Activated CD4-positive, alpha-beta T cell treated with anti-CD3 and anti-CD28 coated beads, Interleukin-2, amount 50 U/mL, for 16 hours (primary cell): ENCODE results near the gene ZNRD2.

Experiments
- DNase-seq: peaks from one replicate; pipeline ENCODE4 v3.0.0-alpha.2; 2020

Gene ZNRD2

GRCh38 chr11:65590240-65590738, 20.0 kb downstream of the ZNRD2 start:
- no peak for DNase-seq

DNA sequence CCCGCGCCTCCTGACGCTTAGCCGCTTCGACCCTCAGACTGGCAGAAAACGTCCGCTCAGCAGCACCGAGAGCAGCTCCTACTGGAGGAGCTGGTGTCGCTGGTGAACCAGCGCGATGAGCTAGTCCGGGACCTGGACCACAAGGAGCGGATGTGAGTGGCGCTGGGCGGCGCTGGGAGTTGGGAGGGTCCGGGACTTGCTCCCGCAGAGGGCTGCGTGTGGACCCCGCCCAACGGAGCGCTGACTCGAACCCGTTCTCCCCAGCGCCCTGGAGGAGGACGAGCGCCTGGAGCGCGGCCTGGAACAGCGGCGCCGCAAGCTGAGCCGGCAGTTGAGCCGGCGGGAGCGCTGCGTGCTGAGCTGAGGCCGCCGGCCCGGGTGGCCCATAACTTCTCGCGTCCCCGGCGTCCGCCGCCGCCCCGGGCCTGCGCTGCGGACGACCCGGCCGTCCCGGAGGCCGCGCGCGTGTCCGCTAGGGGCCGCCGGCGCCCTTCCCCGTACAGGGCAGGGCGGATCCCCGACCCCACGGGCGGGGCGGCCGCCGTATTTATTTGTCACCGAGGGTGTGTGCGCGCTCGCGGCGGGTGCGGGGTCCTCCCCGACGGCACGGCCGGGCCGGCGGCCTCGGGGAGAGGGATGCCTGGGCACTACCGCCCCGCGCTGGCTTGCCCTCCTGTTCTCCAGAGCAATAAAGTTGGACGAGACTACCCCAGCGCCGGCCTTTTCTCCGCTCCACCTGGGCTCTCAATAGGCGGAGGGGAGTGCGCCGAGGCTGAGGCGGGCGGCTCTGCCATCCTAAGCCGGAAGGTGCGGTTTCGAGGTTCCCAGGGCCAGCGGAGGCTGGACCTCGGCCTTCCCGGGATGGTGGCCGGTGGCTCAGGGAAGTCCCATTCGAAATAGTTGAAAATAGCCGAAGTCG, 21.9 kb downstream of the ZNRD2 start:
- no peak for DNase-seq

GRCh38 chr11:65592858-65593517, 22.7 kb downstream of the ZNRD2 start:
- no peak for DNase-seq

- DNase-seq, result no peak
Measured at GRCh38 chr11:65593518-65594414, 23.5 kb downstream of the ZNRD2 start.

DNA sequence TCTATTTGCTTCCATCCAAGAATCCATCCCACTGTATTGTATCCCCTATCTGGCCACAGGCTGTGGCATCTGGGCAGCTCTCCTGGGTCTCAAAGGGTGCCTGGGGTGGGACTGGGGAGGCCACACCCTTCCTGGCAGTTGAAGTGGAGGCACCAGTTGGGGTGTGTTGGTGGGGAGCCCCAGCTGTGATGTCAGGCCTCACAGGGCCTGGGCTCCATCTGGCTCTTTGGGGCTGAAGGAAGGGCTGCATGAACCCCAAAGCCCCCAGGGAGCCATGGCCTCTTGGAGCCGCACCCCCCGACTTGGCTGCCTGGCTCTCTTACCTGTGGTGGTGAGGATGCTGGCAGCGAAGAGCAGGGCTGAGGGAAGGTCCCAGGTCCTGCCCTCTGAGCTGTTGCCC, 24.9 kb downstream of the ZNRD2 start:
- DNase-seq, result no peak

- DNase-seq, result no peak
Measured at GRCh38 chr11:65595543-65596281, 25.4 kb downstream of the ZNRD2 start, which contains the start of gene KCNK7. Gene KCNK7, minus strand, starts transcription at chr11:65595800. Its CDS starts 28 bp downstream, at chr11:65595772.

GRCh38 chr11:65596520-65596919, 26.2 kb downstream of the ZNRD2 start:
- no peak for DNase-seq

DNA sequence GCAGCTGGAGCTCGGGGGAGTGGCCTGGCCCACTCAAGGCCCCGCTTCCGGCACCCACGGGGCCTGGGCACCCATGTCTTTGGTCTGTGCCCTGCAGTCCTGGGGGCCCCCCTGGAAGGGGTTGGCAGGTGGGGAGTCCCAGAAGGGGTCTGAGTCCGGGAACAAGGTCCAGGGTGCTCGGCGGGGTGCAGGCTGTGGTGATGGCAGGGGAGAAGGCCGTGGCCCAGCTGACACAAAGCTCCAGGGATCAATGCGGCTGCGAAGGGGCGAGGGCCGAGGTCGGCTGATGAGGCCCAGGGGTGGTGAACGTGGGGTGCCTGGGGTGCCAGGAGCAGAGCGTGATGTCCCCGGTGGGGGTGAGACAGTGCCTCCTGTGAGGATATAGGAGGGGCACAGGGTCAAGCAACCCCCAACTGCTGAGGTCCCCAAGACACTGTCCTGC, 28.0 kb downstream of the ZNRD2 start:
- DNase-seq, result no peak

- DNase-seq, result no peak
Measured at GRCh38 chr11:65599216-65599954, 29.1 kb downstream of the ZNRD2 start.

- DNase-seq, result no peak
Measured at GRCh38 chr11:65599955-65600246, 29.6 kb downstream of the ZNRD2 start.

DNA sequence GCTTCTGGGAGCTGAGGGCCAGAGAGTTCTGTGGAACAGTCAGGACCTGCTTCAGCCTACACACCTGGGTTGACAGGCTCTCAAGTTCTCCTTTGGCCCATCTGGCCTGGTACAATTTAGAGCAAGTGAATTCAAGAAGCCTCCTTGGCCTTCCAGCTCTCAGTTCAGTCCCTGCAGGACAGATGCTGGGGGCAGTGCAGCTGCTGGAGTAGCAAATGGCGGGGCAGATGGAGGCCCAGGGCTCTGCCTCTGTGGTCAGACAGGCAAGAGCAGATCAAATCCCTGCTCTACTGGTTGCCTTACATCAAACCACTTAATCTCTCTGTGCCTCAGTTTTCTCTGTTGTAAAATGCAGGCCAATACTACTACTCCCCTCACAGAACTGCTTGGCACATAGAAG, 34.0 kb downstream of the ZNRD2 start:
- no peak for DNase-seq

DNA sequence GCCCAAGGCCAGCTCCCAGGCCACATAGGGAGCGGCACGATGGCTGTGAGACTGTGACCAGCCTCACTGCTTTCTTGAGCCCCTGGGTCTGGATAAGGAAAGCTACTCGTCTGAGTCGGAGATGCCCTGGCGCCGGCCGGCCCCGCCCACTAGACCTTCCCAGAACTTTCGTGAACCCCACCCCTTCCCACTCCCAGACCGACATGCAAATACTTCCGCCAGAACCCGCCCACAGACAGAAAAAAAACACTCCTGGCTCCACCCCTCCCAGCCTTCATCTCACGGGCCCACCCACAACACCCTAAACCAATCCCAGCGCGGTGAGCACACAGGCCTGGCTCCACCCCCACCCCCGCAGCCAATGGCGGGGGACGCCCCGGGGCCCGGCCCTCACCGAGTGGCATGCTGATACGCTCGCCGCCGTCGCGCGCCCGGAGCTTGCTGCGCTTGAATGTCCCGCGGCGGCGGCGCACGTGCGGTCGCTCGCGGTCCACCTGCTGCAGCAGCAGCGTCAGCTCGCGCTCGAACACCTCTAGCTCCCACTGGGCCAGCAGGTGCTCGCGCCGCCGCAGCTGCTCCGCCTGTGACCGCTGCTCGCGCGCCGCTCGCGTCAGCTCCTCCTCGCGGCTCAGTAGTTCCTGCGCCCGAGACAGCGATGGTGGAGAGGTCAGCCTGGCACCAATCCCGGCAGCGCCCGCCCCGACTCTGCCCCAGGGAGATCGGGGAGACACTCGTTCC, 36.8 kb downstream of the ZNRD2 start:
- peak; percentile 25 for DNase-seq

DNA sequence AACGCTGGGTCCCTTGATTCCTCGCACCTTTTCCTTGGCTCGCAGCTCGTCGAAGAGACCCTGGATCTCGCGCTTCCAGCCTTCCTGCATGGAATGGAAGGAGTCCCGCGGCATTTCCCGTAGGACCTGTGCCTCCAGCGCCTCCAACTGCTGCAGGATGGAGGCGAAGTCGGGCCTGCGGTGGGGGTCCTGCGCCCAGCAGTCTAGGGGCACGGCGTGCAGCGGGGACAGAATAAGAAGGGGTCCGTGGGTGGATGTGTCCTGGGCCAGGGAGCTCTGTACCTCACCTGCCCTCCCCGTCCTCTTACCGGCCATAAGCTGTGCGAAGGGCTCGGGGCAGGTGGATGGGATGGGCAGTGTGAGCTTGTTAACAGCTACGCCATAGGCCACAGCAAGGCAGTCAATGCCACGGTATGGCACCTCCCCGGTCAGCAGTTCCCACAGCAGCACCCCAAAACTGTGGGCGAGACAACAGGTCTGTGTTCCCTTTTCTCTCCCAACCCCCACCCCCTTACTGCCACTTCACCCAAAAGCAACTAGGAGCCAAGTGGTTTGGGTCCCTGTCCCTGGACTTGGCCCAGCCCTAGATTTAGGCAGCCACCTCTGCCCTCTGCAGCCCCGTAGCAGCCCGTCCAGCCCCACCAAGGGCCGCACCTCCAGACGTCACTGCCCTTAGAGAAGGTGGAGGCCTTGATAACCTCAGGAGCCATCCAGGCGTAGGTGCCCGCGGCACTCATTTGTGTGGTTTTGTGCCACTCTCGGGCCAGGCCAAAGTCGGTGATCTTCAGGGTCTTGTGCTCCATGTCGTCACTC, 37.5 kb downstream of the ZNRD2 start:
- no peak for DNase-seq

- DNase-seq, result no peak
Measured at GRCh38 chr11:65609229-65609628, 39.0 kb downstream of the ZNRD2 start.

GRCh38 chr11:65609665-65610064, 39.4 kb downstream of the ZNRD2 start:
- DNase-seq, result no peak

- no peak for DNase-seq
Measured at GRCh38 chr11:65610404-65610803, 40.1 kb downstream of the ZNRD2 start.

DNA sequence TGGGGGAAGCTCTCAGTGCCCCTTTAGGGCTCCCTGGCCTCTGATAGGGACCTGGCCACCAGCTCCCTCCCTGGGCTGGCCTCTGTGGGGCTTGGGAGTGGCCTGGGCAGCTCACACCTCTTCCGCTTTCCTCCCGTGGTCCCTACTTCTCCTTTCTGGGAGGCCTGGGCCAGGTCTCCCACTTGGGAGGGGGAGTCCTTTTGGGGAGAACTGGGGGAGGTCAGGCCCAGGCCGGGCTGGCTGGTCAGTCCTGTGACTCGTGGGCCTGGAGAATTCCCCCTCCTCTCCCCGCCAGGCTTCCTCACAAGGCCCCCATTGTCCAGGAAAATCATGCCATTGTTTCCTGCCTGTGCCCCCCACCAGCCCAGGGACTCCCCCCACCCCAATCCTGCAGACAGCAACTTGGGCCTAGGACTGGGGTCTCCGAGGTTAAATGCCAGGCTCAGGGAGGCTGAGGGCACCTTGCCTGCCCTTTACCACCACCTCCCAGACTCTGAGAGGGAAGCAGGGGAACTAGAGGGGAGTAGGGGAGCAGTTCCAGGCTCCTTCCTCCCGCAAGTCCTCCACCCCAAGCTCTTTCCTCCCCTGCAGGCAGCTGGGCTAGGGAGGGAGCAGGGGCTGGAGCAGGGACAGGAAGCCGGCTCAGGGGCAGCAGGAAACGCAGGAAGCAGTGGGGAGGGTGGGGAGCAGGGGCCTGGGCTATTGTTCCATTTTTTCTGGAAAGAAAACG, 40.9 kb downstream of the ZNRD2 start:
- no peak for DNase-seq

DNA sequence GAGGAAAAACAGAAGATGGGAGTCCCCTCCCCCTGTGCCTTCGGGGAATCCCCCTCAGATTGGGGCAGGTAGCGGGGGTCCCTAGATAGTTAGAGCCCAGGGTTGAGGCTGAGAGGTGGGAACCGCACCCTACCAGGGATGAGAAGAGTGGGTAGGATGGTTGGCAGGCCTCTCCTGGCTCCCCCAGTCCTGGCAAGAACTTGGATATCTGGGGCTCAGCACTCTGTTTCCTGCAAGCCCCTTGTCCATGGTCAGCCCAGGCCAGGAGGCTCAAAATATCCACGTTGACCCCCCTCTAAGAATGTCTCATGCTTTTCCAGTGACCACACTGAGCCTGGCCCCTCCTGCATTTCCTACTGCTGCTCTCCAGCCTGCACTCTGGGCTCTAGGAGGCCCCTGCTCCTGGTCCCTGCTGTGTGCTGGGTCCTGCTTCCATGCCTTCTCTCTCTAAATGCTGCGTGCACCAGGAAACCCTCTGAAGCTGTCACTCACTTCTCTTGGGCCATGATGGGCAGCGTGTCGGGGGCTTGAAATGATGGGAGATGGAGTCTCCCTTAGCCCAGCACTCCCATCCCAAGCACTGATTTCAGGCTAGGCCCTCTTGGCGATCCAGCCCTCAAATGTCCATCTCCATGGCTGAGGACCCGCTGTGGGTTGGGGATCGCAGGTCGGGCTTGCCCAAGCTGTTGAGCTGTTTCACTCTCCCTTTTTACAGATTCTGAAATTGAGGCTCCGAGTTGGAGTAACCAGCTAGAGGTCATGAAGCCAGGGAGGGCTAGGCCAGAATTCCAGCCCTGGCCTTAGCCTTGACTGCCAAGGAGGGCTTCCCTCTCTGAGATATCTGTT, 41.7 kb downstream of the ZNRD2 start:
- no peak for DNase-seq
